GM18907 (cell line): Measurements from ENCODE around the gene ATG4C.
A peak's percentile ranks its signal among the peaks of the same experiment; 100 is the strongest.
"Not testable (repeated sequence)": the region's sequence is repeated elsewhere in the genome, so short reads cannot be mapped to it uniquely, and the experiment has no call there.

Source experiments
- ATAC-seq: cut with Tn5 transposase; IDR thresholded peaks from one replicate; pipeline ENCODE4 v1.9.1; 2021; ENCODE audit warnings: mild to moderate bottlenecking, moderate library complexity; ENCODE audit not compliant: unreplicated experiment

ATG4C gene

GRCh38 chr1:62783736-62784508, at the start of gene ATG4C:
TSS of gene ATG4C (plus strand) at chr1:62784132. CDS start at chr1:62803787, 19,655 bp downstream.
- ATAC-seq, result peak; percentile 93

DNA sequence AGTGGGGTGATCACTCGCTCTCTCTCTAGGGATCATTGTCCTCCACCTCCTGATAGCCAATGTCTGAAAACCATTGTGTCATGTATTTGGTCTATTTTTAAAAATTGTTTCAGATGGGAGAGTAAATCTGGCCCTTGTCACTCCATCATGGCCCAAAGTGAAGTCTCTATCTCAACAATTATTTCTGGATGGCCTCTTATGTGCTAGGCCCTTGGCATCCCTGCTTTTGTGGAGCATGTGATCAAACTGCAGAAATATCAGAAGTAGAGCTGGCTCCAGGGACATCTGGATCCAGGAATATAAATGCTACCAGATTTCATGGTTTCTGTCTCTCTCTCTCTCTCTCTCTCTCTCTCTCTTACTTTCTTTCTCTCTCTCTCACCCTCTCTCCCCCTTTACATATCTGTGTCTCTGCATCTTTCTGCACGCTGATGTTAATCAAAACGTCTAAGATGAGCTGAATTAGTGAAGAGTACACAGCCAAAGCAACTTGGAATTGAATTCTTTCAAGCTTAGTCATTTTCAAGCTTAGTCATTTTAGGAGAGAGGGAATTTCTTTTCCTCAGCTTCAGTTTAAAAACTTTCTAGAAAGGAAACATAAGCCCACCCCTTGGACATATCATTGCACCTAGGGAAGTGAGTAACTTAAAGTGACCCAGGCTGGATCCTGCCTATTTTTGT, 48.3 kb upstream of the ATG4C start:
- ATAC-seq, result no peak

- ATAC-seq, result not testable (repeated sequence)
Observed at GRCh38 chr1:62740701-62741100, 43.2 kb upstream of the ATG4C start.

DNA sequence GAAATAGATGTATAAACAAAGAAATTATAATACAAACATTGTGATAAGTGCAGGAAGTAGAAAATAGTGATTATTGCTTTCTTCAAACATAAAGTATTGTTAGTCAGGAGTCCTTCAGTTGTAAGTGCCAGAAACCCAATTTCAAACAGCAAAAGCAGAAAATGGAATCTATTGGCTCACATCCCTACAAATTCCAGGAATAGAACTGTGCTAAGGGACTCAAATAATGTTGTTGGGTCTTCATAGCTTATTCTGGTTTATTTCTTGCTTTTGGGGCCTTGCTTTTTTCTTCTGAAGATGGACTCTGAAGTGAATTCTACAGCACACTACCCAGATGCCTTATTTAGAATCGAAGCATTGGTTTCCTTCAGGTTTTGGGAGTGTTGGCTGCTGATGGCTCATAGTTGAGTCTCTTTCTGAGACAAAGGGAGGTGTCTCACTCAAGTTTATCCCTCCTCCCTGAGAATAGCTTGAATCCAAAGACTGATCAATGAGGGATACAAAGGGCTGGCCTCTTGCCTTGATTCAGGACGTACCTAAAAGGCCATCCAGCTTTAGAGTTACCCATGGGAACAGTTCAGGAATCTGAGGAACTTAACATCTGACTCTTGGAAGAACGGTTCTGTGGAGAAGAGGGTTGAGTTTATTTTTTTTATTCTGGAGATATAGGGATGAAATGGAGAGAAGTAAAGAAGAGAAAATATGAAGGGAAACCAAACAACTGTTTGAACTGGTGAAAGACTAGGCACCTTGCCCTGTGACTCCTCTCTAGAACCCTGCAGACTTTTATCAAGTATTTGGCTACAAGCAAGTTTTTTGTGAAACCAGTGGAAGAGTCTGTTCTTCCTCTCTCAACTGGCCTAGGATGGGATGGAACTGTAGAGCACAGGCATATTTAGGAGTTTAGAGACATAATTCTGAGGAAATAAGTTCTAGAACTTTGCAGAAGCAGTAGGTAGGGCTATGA, 39.0 kb upstream of the ATG4C start:
- no peak for ATAC-seq

DNA sequence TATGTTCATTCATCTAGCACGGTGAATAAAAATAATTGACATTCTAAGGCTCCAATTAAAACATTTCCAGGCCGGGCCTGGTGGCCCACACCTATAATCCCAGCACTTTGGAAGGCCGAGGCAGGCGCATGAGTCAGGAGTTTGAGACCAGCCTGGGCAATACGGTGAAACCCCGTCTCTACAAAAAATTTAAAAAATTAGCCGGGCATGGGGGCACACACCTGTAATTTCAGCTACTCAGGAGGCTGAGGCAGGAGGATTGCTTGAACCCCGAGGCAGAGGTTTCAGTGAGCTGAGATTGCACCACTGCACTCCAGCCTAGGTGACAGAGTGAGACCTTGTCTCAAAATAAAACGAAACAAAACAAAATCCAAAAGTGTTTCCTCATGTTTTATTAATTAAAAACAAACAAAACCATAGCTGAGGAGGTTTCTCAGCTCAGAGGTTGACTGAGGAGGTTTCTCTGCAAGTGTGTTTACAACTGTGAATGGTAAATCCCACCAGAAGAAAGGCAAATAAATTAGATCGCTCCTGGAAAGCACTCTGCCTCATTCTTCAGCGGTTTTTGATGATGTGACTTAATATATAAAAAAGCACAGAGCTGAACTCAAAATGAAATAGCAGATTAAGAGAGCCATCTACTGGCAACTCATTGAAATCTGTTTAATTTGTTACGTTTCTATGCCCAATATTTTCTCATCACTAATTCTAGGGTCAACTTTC, 37.7 kb upstream of the ATG4C start:
- no peak for ATAC-seq

DNA sequence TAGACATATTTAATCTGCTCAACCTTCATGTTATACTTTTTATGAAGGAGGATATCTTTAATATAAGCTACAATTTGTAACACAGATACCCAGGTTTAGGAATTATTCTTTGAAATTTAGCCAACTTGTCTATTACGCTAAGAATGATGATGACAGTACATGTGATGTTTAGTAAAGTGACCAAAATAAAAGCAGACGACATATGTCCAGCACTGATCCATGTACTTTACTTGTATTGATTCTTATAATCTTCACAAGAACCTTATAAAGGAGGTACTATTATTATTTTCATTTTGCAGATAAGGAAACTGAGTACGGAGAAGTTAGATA, 37.2 kb upstream of the ATG4C start:
- no peak for ATAC-seq

- ATAC-seq, result no peak
Observed at GRCh38 chr1:62753031-62753965, 30.6 kb upstream of the ATG4C start.

- not testable (repeated sequence) for ATAC-seq
Observed at GRCh38 chr1:62754938-62755337, 29.0 kb upstream of the ATG4C start.

DNA sequence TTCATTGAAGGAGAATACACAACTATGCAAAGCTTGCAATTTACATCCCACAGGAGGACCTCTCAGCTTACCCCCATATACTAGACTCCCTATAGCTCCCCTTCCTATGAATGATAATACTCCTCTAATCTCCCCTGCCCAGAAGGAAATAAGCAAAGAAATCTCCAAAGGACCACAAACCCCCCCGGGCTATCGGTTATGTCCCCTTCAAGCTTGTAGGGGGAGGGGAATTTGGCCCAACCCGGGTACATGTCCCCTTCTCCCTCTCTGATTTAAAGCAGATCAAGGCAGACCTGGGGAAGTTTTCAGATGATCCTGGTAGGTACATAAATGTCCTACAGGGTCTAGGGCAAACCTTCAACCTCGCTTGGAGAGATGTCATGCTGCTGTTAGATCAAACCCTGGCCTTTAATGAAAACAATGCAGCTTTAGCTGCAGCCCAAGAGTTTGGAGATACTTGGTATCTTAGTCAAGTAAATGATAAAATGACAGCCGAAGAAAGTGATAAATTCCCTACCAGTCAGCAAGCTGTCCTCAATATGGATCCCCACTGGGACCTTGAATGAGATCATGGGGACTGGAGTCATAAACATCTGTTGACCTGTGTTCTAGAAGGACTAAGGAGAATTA, 27.6 kb upstream of the ATG4C start:
- ATAC-seq, result not testable (repeated sequence)

DNA sequence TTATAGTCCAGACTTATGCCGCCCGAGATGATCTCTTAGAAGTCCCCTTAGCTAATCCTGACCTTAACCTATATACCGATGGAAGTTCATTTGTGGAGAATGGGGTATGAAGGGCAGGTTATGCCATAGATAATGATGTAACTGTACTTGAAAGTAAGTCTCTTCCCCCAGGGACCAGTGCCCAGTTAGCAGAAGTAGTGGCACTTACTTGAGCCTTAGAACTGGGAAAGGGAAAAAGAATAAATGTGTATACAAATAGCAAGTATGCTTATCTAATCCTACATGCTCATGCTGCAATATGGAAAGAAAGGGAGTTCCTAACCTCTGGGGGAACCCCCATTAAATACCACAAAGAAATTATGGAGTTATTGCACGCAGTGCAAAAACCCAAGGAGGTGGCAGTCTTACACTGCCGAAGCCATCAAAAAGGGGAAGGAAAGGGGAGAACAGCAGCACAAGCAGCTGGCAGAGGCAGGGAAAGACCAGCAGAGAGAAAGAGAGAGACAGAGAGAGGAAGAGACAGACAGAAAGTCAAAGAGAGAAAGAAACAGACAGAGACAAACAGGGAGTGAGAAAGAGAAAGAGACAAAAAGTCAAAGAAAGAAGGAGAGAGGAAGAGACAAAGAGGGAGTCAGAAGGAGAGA, 24.6 kb upstream of the ATG4C start:
- ATAC-seq, result not testable (repeated sequence)

DNA sequence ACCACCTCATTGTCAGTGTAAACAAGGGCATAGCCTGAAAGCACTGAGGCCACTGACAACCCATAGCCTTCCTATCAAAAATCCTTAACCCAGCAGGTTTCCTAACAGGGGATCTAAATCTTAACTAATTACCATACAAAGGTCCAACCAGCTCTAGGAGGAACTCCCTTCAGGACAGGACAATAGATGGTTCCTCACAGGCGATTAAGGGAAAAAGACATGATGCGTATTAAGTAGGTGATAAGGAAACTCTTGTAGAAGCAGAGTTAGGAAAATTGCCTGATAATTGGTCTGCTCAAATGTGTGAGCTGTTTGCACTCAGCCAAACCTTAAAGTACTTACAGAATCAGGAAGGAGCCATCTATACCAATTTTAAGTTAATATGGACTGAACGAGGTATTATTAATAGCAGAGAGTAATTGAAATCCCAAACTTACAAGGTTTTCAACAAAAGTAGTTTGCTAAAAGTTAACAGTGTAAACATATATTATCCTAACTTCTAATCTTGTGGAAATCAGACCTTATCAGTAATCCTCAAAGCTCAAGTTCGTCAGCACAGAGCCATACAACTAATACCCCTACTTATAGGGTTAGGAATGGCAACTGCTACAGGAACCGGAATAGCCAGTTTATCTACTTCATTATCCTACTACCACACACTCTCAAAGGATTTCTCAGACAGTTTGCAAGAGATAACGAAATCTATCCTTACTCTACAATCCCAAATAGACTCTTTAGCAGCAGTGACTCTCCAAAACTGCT, 23.7 kb upstream of the ATG4C start:
- not testable (repeated sequence) for ATAC-seq

GRCh38 chr1:62761223-62761870, 22.6 kb upstream of the ATG4C start:
- not testable (repeated sequence) for ATAC-seq

GRCh38 chr1:62762027-62762426, 21.9 kb upstream of the ATG4C start:
- ATAC-seq, result not testable (repeated sequence)

GRCh38 chr1:62765981-62766380, 18.0 kb upstream of the ATG4C start:
- no peak for ATAC-seq

GRCh38 chr1:62768551-62768950, 15.4 kb upstream of the ATG4C start:
- ATAC-seq, result not testable (repeated sequence)

DNA sequence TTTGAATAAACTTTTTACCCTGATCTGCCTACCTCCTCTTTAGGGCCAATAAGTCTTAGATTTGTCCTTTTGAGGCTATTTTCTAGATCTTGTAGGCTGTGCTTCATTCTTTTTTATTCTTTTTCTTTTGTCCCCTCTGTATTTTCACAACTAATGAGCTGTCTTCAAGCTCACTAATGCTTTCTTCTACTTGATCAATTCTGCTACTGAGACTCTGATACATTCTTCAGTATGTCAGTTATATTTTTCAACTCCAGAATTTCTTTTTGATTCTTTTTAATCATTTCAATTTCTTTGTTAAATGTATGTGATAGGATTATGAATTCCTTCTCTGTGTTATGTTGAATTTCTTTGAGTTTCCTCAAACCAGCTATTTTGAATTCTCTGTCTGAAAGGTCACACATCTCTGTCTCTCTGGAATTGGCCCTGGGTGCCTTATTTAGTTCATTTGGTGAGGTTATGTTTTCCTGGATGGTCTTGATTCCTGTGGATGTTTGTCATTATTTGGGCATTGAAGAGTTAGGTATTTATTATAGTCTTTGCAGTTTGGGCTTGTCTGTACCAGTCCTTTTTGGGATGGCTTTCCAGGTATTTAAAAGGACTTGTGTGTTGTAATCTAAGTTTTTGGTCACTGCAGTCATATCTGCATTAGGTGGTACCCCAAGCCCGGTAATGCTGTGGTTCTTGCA, 11.2 kb upstream of the ATG4C start:
- ATAC-seq, result no peak

- ATAC-seq, result no peak
Observed at GRCh38 chr1:62774006-62774405, 9.9 kb upstream of the ATG4C start.
